HG02981 (cell line): ENCODE measurements around the gene AGAP1.
A peak's percentile ranks its signal among the peaks of the same experiment; 100 is the strongest.
"Not testable (repeated sequence)": the region's sequence is repeated elsewhere in the genome, so short reads cannot be mapped to it uniquely, and the experiment has no call there.

Experiments
- ATAC-seq: cut with Tn5 transposase; IDR thresholded peaks from one replicate; pipeline ENCODE4 v1.9.1; 2021; ENCODE audit warnings: mild to moderate bottlenecking, moderate library complexity; ENCODE audit not compliant: unreplicated experiment

AGAP1 gene

DNA sequence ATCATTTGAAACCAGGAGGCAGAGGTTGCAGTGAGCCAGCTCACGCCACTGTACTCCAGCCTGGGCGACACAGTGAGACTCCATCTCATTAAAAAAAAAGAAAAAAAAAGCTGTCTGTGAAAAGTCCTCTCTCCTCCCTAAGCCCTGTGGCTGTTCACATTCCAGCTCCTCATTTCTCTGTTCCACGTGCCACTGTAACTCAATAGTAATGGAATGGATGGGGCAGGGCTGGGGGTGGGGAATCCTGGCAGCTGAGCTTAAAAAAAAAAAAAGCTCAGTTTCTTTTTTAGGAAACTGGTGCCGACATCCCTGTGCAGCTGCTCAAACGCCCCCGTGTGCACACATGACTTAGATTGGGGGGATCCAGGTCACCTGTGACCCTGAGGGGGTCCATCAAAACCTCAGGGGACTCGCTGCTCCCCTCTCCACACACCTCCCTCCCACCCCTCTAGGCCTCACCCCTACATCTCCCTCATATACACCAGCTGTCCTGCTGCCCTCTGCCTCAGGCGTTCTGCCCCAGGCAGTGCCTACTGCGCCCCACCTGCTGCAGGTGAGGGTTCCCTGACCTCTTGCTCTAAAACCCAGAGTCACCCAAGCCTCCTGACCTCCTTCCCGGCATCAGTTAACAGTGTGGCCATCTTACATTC lies 255.4 kb downstream of the AGAP1 start:
- ATAC-seq = no peak

DNA sequence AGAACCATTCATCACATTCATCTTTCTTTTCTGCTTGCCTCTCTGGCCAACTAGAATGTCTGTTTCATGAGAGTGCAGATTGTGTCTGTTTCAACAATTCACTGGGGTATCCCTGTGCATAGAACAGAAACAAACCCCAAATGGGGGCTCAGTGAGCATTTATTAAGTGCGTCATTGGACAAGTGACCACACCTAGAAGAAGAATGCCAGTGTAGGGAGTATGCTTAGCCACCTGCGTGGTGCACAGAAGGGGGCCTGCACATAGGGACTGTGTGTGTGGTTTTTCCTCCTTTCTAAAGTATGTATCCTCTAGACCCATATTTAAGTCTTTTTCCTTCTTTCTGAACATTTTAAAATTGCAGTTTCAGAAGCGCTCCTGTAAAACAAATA lies 255.9 kb downstream of the AGAP1 start:
- ATAC-seq = no peak

DNA sequence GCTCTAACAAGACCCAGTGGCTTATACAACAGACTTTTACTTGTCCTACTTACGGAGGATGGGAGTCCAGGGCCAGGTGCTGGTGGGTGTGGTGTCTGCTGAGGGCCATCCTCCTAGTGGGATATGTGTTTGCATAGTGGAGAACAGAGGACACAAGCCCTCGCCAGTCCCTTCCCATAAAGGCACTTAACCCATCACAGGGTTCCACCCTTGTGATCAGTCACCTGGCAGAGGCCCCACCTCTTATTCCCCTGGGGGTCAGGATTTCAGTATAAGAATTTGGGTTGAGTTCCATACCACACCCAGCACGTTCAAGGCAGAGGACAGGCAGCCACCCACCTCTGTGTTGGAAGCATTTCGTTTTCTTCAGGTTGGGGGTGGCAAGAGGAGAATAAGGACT lies 259.0 kb downstream of the AGAP1 start:
- ATAC-seq = no peak

DNA sequence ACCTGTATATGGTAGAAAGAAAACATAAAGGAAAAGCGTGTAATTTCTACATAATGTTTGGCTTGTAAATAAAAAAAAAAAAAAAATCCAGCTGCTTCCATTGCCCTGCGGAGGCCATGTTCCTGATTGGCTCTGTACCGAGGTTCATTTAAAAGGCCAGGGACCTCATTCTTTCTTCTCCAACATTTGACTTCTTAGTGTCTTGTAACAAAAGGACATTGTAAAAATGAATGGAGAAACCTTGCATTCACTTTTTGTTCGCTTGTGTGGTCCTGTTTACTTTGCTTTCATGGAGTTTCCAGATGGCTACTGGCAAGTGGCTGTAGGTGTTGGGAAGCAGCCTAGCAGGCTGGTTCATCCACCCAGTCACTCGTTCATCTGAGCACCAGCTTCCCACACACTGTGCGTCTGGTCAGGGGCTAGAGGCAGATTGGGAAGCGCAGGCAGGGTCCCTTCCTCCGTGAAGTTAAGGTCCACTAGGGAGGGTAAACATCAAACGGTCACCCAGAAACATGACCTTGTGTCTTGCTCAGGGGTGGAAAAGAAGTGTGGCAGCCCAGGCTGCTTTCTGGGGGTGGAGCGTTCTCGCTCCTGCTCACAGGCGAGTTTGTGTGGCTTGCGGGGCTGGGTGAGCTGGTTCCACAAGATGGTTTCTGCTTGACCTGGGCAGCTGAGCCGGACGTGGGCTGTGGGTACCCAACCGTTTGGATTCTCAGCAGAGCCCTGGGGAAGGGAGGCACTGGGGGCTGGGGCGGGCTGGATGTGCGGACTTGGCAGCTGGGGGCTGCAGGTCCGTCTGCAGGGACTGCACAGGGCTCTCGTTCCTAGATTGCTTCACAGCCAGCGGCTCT lies 260.7 kb downstream of the AGAP1 start:
- ATAC-seq = no peak

DNA sequence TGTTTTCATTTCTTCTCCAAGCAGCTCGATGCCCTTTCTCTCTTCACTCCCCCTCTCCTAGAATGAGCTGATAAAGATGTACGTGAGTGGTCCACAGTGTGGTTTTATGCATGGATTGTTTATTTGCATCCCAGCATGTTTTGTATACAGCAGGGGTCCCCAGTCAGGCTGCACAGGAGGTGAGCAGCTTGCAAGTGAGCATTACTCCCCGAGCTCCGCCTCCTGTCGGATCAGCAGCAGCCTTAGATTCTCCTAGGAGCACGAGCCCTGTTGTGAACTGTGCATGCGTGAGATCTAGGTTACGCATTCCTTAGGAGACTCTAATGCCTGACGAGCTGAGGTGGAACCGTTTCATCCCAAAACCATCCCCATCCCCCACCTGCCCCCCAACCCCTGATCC lies 262.6 kb downstream of the AGAP1 start:
- no peak for ATAC-seq

DNA sequence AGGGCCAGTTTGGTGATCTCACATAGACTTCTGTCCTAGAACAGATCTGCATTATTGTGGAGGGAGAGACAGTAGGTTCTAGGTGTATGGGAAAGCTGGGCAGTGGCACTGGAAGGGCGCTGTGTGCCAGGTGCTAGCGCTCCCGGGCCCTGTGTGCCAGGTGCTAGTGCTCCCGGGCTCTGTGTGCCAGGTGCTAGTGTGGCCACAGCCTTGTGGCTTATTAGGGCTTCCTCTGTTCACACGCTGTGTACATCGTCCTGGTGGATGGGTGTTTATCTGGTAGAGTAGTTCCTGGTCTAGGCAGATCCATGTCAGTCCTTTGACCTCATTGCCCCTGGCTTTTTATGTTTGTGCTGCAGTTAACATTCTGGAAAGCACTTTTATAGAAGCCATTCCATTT lies 263.4 kb downstream of the AGAP1 start:
- ATAC-seq = no peak

DNA sequence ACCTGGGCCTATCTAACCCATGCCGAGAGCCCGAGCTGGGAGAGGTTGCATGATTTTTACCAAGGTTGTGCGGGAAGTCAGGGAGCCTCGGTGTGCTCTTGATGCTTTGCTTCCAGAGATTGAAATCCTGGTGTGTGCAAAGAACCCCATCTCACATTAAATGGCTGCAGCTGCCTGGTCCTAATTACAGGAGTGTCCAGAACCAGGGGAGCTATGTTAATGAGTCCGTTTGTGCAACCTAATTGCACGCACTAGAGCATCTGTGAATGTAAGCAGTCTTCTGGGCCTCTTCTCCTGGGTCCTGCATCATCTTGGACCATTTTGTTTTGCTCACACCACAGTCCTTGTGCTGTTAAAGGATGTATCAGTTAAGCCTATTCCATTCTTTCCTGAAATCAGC lies 263.8 kb downstream of the AGAP1 start:
- ATAC-seq = no peak

DNA sequence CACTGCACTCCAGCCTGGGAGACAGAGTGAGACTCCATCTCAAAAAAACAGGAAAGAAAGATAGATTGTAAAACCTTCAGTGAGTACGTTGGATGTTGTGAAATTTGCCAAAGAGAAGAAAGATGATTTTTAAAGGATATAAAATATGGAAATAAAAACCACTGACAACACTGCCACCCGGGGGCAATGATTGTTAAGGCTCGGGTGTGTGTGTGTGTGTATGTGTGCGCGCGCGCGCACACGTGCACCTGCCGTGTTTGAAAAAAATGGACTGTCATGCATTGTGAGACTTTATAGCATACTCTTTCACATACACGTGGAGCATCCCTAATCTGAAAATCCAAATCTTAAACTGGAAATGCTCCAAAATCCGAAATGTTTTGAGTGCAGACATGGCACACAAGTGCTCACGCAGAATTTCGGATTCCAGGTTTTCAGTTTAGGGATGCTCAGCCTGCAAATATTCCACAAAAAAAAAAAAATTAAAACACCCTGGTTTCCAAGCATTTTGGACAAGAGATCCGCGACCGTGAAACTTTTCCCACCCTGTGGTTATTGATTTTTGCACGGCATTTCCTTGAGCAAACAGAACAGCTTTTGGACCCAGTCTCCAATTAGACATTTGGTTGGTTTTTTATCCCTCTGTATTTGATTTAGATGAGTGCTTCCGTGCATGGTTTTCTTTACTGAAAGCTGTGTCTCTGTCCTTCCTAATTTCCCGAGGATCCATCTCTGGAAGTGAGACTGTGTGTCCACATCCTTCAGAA lies 269.2 kb downstream of the AGAP1 start:
- no peak for ATAC-seq

DNA sequence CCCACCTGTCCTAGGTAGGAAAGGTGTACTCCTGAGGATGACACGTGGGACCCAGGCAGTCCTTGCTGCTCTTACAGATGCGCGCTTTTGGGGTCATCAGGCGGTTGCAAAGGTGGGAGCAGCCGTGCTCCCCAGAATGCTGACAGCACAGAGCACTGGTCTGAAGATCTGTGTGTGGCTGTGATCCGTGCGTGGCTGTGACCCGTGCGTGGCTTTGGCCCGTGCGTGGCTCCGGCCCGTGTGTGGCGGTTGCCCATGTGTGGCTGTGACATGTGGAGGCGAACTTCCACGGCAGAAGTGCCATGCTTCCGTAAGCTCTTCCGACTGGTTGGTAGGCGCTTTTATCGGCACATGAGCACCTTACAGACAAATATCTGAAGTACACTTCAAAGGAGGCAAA lies 270.0 kb downstream of the AGAP1 start:
- no peak for ATAC-seq

DNA sequence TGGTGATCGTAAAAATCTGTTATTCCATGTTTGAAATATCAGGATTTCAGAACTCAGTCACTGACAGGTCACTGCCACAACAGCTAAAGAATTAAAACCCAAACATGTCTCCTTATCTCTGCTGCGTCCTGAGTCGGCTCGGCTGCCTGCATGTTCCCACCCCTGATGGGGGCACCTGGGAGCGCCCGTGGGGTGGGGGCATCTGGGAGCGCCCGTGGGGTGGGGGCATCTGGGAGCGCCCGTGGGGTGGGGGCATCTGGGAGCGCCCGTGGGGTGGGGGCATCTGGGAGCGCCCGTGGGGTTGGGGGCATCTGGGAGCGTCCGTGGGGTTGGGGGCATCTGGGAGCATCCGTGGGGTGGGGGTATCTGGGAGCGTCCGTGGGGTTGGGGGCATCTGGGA lies 270.6 kb downstream of the AGAP1 start:
- ATAC-seq = not testable (repeated sequence)

DNA sequence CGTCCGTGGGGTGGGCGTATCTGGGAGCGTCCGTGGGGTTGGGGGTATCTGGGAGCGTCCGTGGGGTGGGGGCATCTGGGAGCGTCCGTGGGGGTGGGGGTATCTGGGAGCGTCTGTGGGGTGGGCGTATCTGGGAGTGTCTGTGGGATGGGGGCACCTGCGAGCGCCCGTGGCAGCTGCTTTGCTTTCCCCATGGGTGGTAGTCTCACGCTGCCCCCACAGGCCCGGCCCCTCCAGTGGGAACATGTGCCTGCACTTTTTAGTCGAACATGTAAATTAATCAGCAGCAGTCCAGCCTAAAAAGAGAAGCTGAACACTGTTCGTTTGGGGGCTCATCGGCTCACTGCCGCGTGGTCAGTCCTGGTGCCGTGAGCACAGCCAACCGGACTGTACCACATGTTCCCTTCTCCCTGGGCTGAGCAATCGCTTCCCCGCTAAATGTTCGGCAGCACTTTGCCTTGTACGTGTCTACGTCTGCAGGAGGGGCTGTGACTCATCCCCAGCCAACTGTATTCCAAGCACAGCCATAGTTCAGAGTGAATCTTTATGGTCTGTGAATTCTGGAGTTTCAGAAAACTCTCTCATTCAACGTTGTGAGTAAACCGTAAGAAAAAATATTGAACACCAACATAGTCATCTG lies 271.5 kb downstream of the AGAP1 start:
- ATAC-seq = no peak

DNA sequence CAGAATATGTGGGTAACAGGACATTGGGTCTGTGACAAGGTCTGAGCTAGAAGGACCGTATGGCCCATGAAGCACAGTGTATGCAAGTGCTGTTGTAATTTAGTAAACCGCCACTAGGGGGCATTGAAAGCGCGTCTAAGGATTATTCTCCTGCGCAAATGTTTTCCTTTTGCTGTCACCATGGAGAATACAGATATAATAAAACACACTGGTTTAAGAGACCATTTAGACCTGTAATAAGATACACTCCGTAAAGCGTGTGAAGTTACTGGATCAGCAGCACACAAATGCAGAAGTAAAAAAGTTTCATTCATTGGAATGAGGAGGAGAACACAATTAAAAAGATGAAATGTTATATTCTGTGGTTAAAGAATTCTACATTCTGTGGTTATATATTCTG lies 272.4 kb downstream of the AGAP1 start:
- peak; percentile 78 for ATAC-seq

DNA sequence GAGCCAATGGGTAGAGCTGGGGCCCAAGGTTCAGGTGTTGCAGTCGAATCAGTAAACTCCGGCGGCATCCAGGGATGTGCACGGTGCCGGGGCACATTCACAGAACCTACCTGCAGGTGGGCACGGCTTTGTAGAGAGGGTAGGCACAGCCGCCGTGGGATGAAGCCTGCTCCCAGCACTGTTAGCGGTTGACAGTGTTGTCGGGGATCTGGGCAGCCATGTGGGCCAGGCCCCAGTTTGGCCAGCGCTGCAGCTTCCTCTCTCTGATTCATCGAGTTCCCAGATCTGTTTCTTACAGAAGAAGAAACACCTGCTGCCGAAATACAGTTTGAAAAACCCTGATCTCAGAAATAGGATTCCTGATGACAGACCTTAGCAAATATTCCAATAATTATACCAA lies 274.8 kb downstream of the AGAP1 start:
- no peak for ATAC-seq

DNA sequence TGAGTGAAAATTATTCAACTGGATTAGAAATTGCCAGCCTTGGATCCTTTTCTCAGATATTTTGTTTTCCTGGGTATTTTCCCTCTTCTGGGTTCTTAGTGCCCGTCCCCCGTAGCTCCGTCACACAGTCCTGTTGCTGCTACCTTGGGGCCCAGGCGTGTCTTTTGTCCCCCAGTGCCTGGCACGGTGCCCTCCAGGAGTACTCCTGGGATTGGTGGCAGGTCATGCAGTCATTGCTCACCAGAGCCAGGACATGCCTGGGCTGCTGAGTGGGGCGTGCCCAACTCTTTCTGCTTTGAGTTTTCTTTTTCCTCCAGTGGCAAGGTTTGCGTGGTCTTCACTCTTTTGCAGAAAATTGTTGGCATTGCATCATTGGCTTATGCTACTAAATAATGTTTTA lies 275.2 kb downstream of the AGAP1 start:
- no peak for ATAC-seq

DNA sequence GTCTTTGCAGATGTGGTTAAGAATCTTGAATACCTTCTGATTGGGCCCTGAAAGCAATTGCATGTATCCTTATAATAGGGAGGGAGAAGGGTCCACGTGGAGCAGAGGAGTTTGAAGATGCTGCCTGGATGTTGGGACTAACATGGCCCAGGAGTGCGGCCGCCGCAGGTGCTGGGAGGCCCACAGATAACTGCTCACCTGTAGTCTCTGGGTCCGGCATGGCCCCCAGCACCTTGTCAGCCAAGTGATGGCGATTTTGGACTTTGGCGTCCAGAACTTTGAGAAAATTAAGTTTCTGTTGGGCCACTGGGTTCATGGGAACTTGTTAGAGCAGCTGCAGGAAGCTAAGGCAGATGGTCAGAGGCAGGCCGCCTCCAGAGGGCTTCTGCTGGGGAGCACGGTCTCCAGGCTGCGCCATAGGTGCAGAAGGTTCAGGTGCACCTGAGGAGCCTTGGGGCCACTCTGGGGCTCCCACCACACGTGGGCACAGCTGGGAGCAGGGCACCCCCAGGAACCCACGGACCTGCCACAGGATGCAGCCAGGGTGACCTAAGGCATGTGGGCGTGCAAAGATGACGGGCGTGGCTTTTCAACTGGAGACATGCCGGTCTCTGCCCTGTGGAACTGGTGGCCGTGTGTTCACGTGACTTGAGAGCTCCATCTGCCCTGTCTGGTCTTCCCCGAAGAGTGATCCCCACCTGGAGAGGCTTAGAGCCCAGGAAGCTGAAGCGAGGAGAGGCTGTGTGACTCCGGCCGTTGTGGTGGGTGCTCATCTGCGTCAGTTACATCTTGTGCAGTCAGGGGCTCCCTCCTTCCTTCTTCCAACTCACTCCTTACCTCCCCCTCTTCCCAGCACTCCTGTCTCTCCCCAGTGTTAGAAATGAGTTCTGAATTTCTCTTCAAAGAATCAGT lies 277.3 kb downstream of the AGAP1 start:
- no peak for ATAC-seq

DNA sequence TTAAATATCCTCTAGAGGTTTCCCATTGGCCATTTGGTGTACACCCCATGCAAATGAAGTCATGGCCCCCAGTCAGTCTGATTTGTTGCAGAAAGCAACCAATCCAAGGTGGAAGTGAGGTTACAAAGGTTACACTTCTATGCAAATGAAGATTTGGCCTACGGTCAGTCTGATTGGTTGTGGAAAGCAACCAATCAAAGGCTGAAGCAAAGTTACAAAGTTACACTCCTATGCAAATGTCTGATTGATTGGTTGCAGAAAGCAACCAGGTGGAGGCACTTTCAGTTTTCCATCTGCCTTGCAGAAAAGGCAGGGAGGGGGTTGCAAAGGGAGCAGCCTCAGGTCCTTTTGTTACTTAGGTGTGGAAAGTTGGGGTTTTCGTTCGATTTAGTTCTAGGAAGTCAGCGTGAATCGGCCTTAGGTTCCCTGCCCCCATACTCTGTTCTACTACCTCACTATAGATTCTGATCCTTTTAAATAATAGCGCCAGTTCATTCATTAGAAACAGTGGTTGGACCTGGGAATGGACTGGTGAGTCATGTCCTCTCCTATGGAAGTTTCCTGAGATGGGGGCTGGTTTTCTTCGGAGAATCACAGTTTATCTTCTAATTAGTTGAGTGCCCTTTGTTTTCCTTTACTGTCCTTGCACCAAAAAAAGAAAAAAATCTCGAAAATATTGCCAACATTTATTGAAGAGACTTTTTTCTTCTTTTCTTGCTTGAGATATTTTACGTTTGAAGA lies 279.5 kb downstream of the AGAP1 start:
- no peak for ATAC-seq

DNA sequence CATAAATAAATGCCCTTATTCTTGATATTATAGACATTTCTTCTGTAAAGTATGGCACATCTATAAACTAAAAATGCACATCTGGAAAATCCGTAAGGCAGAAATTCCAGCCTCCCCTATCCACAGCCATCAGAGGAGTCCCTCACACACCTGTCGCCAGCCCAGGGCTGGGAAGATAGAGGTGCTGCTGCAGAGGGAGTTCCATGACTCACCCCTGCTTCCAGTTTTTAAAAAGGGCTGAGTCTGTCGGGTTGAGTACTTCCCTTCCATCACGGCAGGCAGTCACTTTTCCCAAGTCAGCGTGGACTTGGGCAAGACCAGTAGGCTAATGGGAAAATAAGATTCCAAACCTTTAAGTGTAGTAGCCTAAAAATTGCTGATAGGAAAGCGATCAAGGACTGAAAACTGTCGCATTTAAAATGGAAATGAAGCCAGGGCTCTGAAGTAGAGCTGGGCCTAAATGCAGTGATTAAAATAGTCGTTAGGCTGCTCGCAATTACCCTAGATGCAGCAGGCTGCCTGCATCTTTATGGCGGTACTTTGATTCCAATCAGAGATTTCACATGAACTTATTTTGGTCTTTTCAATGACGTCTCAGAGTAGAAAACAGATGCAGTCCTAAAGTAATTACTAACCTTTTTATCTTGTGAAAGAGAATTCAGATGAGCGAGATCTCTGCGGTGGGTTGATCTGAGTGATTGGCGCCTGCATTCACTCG lies 280.5 kb downstream of the AGAP1 start:
- ATAC-seq = no peak

DNA sequence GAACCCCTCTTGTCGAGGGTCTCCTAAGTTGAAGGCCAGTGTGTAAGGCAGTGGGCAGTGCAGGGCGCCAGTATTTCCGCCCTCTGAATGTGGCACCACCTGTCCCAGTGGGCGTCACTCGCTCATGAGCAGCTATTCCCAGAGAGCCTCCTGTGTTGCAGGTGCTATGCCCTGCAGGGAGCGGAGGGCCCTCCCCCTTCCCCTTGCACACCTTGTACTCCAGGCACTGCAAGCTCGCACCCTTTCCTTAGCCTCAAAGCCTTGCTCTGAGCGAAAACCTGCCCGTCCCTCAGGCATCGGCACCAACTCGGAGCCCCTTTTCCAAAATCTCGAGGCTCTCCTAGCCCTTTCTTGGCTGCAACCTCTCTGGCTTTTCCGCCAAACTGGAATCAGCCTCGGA lies 282.7 kb downstream of the AGAP1 start:
- no peak for ATAC-seq

DNA sequence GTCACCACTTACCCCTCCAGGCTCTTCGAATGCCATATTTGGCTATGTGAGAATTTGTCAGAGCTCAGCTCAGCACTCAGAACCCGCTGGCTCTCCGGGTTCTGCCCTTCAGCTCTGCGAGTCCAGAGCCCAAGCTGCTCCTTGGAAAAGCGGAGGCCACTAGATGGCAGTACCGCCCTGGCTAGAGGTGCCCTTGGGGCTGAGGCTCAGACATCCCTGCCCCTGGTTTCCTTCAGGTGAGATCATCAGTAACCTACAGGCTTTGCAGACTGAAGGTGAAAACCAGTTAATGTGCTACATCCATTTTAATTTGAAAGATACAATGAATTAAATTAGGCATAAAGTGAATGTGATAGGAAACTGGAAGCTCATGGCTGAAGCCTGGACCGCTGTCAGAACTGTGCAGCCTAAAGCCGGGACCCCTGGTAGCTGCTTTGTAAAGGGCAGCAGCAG lies 285.6 kb downstream of the AGAP1 start:
- peak; percentile 69 for ATAC-seq
